HUES6 (cell line): ENCODE measurements around the gene TMEM181.
"Not testable (repeated sequence)": the region's sequence is repeated elsewhere in the genome, so short reads cannot be mapped to it uniquely, and the experiment has no call there.

Experiments used
- H3K27ac ChIP-seq: 2 replicates; pipeline ENCODE4 v1.7.0; 2013; ENCODE audit warnings: low read depth, mild to moderate bottlenecking, low read length, inconsistent platforms
- H3K27me3 ChIP-seq: 2 replicates; pipeline ENCODE4 v1.6.1; 2013; ENCODE audit warnings: low read length; ENCODE audit not compliant: control insufficient read depth, insufficient read depth
- H3K36me3 ChIP-seq: 2 replicates; pipeline ENCODE4 v1.6.1; 2013; ENCODE audit warnings: low read length; ENCODE audit not compliant: control insufficient read depth, insufficient read depth
- H3K4me1 ChIP-seq: 2 replicates; pipeline ENCODE4 v1.6.1; 2013; ENCODE audit warnings: low read length; ENCODE audit not compliant: control insufficient read depth, insufficient read depth
- H3K4me3 ChIP-seq: 2 replicates; pipeline ENCODE4 v1.5.1; 2013; ENCODE audit warnings: low read depth, low read length
- H3K9ac ChIP-seq: one replicate; pipeline ENCODE4 v1.6.1; 2013; ENCODE audit warnings: mild to moderate bottlenecking, low read length
- H3K9me3 ChIP-seq: 2 replicates; pipeline ENCODE4 v1.6.1; 2013; ENCODE audit warnings: low read depth, low read length; ENCODE audit not compliant: control insufficient read depth, insufficient read depth

TMEM181 gene

DNA sequence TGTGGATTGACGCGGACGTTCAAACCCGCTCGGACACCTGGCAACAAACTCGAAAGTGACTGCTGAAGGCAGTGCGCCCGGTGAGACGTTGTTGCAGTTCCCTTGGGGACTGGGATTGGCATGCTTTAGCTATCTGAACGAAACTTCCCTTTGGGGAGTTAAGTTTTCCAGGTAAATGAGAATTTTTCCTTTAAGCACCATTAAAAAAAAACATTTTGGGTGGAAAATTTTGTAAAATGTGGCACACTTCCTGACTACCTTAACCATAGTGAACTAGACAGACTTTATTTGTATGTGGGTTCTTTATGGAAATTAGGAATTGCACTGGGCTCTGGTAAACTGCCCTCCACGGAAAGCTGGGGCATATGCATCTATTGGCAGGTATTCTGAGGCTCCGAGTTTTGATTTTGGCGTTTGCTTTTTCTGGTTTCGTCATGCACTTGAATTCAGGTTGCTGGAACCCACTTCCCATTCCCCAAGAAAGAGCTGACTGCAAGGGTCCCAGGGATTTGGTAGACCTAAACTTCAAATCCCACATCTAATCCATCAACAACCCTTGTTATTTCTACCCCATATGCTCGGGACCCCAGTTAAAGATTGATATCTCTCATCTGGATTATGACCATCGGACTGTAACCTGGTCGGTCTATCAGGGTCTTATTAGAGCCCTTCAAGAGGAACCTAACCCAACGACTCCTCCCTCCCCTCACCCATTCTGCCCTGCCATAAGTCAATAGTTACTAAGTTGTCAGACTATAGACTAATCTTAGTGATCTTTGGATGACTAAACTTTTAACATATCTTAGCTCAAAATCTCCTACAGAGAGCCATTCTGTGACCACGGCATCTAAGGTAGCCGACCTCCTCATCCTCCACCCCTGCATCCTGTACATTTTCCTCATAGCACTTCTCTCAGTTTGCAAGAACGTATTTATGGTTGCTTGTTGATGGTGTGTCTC is 85.5 kb downstream of the TMEM181 start:
- Histone ChIP-seq H3K36me3 (no peaks in the 10 kb centered on the region), H3K4me1 (peaks cover 9% of the 10 kb centered on the region; the same call in 1 of the 2 replicates), H3K9ac (peak overlapping the region; percentile 34), H3K27me3 (peaks cover 18% of the 10 kb centered on the region), H3K9me3 (no peaks in the 10 kb centered on the region), H3K4me3 (peak overlapping the region; percentile 96), H3K27ac (no peak overlapping the region)

GRCh38 chr6:158646023-158646910 is 86.4 kb downstream of the TMEM181 start:
- Histone ChIP-seq H3K9me3 (no peaks in the 10 kb centered on the region), H3K27me3 (peaks cover 18% of the 10 kb centered on the region), H3K36me3 (no peaks in the 10 kb centered on the region), H3K27ac (no peak overlapping the region), H3K4me1 (peaks cover 9% of the 10 kb centered on the region; the same call in 1 of the 2 replicates), H3K4me3 (no peak overlapping the region), H3K9ac (no peak overlapping the region)

DNA sequence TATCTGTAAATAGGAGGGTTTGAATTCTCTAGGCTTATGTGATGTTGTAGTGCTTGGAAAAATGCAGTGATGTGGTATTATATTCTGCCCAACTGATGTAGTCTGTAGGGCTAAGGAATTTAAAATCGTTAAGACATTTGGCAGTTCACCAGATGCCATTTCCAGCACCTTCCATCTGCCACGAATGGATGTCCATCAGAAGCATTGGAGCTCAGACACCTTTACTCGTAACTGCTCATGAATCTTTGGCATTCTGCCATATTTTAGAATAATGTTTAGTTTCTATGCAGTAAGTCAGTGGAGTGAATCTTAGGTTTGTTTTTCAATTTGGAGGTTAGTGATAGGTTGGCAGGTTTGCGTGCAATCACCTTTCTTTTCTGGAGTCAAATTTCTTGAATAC is 87.6 kb downstream of the TMEM181 start:
- Histone ChIP-seq H3K9me3 (no peaks in the 10 kb centered on the region), H3K9ac (no peak overlapping the region), H3K4me1 (peaks cover 5% of the 10 kb centered on the region; the same call in 1 of the 2 replicates), H3K27me3 (peaks cover 18% of the 10 kb centered on the region), H3K27ac (no peak overlapping the region), H3K4me3 (no peak overlapping the region), H3K36me3 (no peaks in the 10 kb centered on the region)

- Histone ChIP-seq H3K27ac (no peak overlapping the region), H3K4me3 (no peak overlapping the region), H3K27me3 (peaks cover 18% of the 10 kb centered on the region), H3K36me3 (no peaks in the 10 kb centered on the region), H3K4me1 (peaks cover 3% of the 10 kb centered on the region; the same call in 1 of the 2 replicates), H3K9me3 (no peaks in the 10 kb centered on the region), H3K9ac (no peak overlapping the region)
Measured at GRCh38 chr6:158648682-158649131, 88.8 kb downstream of the TMEM181 start.

- Histone ChIP-seq H3K4me3 (no peak within 1 kb of the TSS), H3K27ac (no peak within 1 kb of the TSS), H3K36me3 (no peaks in the 10 kb centered on the region), H3K9me3 (no peaks in the 10 kb centered on the region), H3K9ac (no peak within 1 kb of the TSS), H3K27me3 (peaks cover 18% of the 10 kb centered on the region), H3K4me1 (peaks cover 9% of the 10 kb centered on the region)
Measured at GRCh38 chr6:158649289-158650143, 89.6 kb downstream of the TMEM181 start, which contains the start of gene SYTL3. TSS of gene SYTL3 (plus strand) at chr6:158650054. CDS start at chr6:158663269, 13,215 bp downstream.

DNA sequence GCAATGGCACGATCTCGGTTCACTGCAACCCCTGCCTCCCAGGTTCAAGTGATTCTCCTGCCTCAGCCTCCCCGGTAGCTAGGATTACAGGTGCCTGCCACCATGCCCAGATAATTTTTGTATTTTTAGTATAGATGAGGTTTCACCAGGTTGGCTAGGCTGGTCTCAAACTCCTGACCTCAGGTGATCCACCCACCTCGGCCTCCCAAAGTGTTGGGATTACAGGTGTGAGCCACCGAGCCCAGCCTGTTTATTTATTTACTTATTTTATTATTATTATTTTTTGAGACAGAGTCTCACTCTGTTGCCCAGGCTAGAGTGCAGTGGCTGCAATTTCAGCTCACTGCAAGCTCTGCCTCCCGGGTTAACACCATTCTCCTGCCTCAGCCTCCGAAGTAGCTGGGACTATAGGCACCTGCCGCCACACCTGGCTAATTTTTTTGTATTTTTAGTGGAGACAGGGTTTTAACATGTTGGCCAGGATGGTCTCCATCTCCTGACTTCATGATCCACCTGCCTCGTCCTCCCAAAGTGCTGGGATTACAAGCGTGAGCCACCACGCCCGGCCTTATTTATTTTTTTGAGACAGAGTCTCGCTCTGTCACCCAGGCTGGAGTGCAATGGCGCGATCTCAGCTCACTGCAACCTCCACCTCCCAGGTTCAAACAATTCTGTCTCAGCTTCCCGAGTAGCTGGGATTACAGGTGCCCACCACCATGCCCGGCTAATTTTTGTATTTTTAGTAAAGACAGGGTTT is 92.3 kb downstream of the TMEM181 start:
- H3K4me1 ChIP-seq, H3K27ac ChIP-seq, H3K36me3 ChIP-seq, H3K9ac ChIP-seq, H3K9me3 ChIP-seq, H3K27me3 ChIP-seq, H3K4me3 ChIP-seq: not testable (repeated sequence)

DNA sequence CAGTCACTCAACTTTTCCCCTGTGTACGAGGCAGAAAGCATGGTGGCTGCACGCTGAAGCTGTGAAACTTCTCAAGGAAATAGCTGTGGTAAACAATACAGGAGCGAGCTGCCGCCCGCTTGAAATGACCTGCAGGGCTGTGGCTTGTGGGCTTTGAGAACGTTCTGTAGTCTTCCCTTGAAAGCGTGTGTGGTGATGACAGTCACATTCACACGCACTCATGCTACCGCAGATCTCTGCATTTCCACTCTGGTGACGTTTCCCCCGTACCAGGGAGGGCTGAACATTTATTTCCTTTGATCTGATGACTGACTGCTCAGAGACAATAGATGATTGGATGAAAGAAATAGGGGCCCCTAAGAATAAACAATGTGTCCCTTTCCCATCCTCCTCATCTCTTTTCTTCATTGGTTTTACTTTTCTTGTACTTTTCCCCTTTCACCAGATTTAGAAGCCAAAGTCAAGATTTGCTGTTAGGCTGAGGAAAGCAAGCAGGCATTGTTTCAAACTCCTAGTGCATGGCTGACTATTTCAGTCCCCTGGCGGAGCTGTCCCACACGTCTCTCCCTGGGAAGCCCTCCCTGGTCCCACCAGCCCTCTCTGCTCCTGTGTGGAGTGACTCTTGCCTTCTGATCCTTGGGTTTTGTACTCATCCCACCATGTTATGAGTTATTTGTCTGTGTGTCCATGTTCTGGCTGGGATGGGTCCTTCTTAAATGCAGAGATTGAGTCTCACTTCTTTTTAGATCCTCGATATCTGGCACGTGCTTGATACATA is 93.9 kb downstream of the TMEM181 start:
- no peak overlapping the region for H3K4me3 ChIP-seq
- H3K27ac ChIP-seq, result no peak overlapping the region
- H3K4me1 ChIP-seq, result peaks cover 9% of the 10 kb centered on the region
- H3K9ac ChIP-seq, result no peak overlapping the region
- H3K27me3 ChIP-seq, result no peaks in the 10 kb centered on the region
- H3K9me3 ChIP-seq, result no peaks in the 10 kb centered on the region
- H3K36me3 ChIP-seq, result no peaks in the 10 kb centered on the region

DNA sequence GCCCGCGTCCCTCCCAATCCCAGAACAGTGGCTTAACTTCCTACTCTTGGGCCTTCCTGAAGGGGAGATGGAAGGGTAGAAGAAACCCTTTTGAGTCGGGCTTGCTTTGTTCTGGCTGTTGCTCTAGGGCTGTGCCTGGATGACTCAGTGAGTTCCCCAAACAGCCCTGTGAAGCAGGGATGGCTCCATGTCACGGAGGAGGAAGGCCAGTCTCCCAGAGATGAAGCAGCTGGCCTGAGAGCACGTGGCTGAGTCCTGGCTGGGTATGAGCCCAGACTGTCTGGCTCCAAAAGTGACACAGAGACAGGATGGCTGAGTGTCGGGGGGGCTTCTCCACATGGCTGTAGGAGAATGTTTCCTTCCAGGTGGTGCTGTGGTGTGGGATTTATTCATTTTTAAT is 94.6 kb downstream of the TMEM181 start:
- Histone ChIP-seq H3K36me3 (no peaks in the 10 kb centered on the region), H3K9me3 (no peaks in the 10 kb centered on the region), H3K27me3 (no peaks in the 10 kb centered on the region), H3K4me3 (no peak overlapping the region), H3K27ac (no peak overlapping the region), H3K4me1 (peaks cover 9% of the 10 kb centered on the region), H3K9ac (no peak overlapping the region)

DNA sequence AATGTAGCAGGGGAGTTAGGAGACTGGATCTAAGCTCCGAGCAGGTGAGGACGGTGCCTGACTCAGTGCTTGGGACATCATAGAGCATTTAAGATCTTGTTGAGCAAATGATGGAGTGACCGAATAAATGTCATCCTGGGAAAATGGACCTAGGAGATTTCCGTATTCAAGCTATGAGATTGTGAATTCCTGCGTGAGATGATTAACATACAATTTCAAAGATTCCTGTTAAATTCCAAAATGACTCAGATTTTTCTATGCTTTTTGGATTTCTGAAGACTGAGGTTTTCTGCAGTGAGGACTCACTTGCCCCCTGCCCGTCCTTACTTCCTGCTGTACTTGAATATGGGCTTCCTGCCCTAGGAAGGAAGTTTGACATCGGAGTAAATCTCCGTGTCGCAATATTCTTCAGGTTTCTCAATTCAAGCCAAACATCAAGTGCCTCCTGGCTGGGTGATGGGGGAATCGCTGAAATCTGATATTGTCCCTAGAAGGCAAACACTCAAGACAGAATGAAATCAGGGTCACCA is 95.1 kb downstream of the TMEM181 start:
- no peaks in the 10 kb centered on the region for H3K27me3 ChIP-seq
- H3K36me3 ChIP-seq, result no peaks in the 10 kb centered on the region
- no peak overlapping the region for H3K27ac ChIP-seq
- no peak overlapping the region for H3K9ac ChIP-seq
- no peaks in the 10 kb centered on the region for H3K9me3 ChIP-seq
- H3K4me1 ChIP-seq, result peaks cover 9% of the 10 kb centered on the region
- H3K4me3 ChIP-seq, result no peak overlapping the region
